Activated CD4-positive, alpha-beta T cell treated with anti-CD3 and anti-CD28 coated beads for 1 hour (primary cell): Measurements from ENCODE around the gene LDHD.

Experiments
- DNase-seq: peaks from one replicate; pipeline ENCODE4 v3.0.0-alpha.2; 2020

Gene LDHD

GRCh38 chr16:75079346-75079926 is 37.1 kb downstream of the LDHD start:
- no peak for DNase-seq

GRCh38 chr16:75078886-75079285 is 37.7 kb downstream of the LDHD start:
- no peak for DNase-seq

GRCh38 chr16:75075688-75076268 is 40.8 kb downstream of the LDHD start:
- DNase-seq: no peak

- DNase-seq: peak; percentile 66
Measured at GRCh38 chr16:75074920-75075687, 41.5 kb downstream of the LDHD start.

- no peak for DNase-seq
Measured at GRCh38 chr16:75074304-75074793, 42.2 kb downstream of the LDHD start.

GRCh38 chr16:75073545-75074303 is 42.9 kb downstream of the LDHD start:
- DNase-seq: no peak

GRCh38 chr16:75072239-75072947 is 44.2 kb downstream of the LDHD start:
- no peak for DNase-seq

GRCh38 chr16:75071621-75072020 is 45.0 kb downstream of the LDHD start:
- no peak for DNase-seq

- DNase-seq: no peak
Measured at GRCh38 chr16:75070012-75070841, 46.4 kb downstream of the LDHD start.

GRCh38 chr16:75068085-75069031 is 48.2 kb downstream of the LDHD start:
- DNase-seq: no peak

- no peak for DNase-seq
Measured at GRCh38 chr16:75066861-75067447, 49.6 kb downstream of the LDHD start.

GRCh38 chr16:75065521-75066149 is 50.9 kb downstream of the LDHD start:
- no peak for DNase-seq

- peak; percentile 15 for DNase-seq
Measured at GRCh38 chr16:75065149-75065505, 51.5 kb downstream of the LDHD start.

GRCh38 chr16:75064403-75065148 is 52.0 kb downstream of the LDHD start:
- no peak for DNase-seq

GRCh38 chr16:75063549-75064088 is 53.0 kb downstream of the LDHD start:
- DNase-seq: no peak

GRCh38 chr16:75062976-75063346 is 53.6 kb downstream of the LDHD start:
- no peak for DNase-seq

- no peak for DNase-seq
Measured at GRCh38 chr16:75062135-75062975, 54.2 kb downstream of the LDHD start.
